ENCODE results near the gene MAMLD1.

The MAMLD1 gene, protein sequence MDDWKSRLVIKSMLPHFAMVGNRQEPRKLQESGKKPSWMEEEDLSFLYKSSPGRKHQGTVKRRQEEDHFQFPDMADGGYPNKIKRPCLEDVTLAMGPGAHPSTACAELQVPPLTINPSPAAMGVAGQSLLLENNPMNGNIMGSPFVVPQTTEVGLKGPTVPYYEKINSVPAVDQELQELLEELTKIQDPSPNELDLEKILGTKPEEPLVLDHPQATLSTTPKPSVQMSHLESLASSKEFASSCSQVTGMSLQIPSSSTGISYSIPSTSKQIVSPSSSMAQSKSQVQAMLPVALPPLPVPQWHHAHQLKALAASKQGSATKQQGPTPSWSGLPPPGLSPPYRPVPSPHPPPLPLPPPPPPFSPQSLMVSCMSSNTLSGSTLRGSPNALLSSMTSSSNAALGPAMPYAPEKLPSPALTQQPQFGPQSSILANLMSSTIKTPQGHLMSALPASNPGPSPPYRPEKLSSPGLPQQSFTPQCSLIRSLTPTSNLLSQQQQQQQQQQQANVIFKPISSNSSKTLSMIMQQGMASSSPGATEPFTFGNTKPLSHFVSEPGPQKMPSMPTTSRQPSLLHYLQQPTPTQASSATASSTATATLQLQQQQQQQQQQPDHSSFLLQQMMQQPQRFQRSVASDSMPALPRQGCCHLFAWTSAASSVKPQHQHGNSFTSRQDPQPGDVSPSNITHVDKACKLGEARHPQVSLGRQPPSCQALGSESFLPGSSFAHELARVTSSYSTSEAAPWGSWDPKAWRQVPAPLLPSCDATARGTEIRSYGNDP

GRCh38 chrX:150362599-150363481, at the start of gene MAMLD1:
MAMLD1 (plus strand) TSS chrX:150363317; CDS start chrX:150445517, 82,200 bp downstream.
- peak within 1 kb of the TSS; percentile 67 for H3K4me3 ChIP-seq (ENCODE audit: control insufficient read depth, low read depth, low read length)
- peak; percentile 27 for TF ChIP-seq CTCF (IDR thresholded peaks at IDR 0.05; ENCODE audit: control insufficient read depth, insufficient read depth, low read depth, low read length, missing control alignments)
- DNase-seq (ENCODE audit: low read depth) = peak; percentile 51

DNA sequence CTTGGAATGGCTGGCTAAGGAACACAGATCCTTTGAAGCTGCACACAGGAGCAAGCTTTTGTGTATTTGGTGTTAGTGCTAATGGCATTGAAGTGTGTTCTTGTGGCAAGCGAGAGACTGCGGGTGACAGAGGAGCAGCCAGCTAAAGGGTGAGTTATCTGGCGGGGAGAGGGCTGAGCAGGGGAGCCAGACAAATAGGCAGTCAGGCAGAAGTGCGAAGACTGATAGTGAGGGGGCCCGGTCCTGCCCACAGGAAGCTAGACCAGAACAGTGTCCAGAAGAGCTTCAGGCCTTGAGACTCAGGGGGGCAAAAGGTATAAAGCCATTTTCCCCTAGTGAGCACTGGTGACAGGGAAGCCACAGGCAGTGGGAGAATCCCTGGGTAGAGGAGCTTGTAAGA, 49.6 kb upstream of the MAMLD1 start:
- no peak for TF ChIP-seq CTCF (IDR thresholded peaks at IDR 0.05; ENCODE audit: control insufficient read depth, insufficient read depth, low read depth, low read length, missing control alignments)
- no peak for DNase-seq (ENCODE audit: low read depth)

GRCh38 chrX:150314186-150314585, 48.9 kb upstream of the MAMLD1 start:
- no peak overlapping the region for H3K4me3 ChIP-seq (ENCODE audit: control insufficient read depth, low read depth, low read length)
- no peak for TF ChIP-seq CTCF (IDR thresholded peaks at IDR 0.05; ENCODE audit: control insufficient read depth, insufficient read depth, low read depth, low read length, missing control alignments)
- DNase-seq (ENCODE audit: low read depth) = no peak

More for the DNA sequence above, 49.6 kb upstream of the MAMLD1 start:
- no peak overlapping the region for H3K4me3 ChIP-seq (ENCODE audit: control insufficient read depth, low read depth, low read length)

DNA sequence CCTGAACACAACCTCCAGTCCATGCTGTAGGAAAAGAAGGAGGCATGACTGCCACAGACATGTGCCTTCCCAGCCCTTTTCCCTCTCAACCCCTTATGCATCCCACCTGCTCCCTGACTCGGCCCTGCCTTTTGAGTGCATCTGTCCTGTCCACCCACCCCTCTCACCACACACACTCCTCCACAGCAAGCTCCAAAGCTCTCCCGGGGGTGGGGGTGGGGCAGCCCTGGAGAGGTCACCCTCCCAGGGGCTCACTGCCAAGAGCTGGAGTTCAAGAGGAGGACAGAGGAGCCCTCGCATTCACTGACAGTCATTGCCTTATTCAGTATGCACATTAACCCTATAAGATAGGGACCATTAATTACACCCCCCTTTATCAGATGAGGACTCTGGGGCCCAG, 46.6 kb upstream of the MAMLD1 start:
- DNase-seq (ENCODE audit: low read depth) = no peak
- TF ChIP-seq CTCF (IDR thresholded peaks at IDR 0.05; ENCODE audit: control insufficient read depth, insufficient read depth, low read depth, low read length, missing control alignments) = no peak
- H3K4me3 ChIP-seq (ENCODE audit: control insufficient read depth, low read depth, low read length) = no peak overlapping the region

DNA sequence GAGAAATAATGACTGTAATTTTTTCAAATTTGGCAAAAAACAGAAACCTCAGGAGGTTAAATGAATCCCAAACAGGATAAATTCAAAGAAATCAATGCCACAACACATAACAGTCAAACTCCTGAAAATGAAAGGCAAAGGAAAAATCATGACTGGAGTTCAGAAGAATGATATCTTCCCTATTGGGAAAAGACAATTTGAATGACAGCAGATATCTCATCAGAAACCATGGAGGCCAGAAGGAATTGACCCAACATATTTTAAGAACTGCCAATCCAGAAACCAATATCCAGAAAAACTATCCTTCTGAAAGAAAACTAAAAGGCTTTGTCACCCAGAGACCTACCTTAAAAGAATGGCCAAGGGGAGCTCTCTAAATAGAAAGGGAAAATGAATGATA, 40.1 kb upstream of the MAMLD1 start:
- H3K4me3 ChIP-seq (ENCODE audit: control insufficient read depth, low read depth, low read length) = no peak overlapping the region
- DNase-seq (ENCODE audit: low read depth) = no peak
- no peak for TF ChIP-seq CTCF (IDR thresholded peaks at IDR 0.05; ENCODE audit: control insufficient read depth, insufficient read depth, low read depth, low read length, missing control alignments)

Data from AG09309 (cell line).